GM19372 (cell line): ENCODE results near the gene LGMN.

Experiments
- ATAC-seq: cut with Tn5 transposase; IDR thresholded peaks from one replicate; pipeline ENCODE4 v1.9.1; 2021; ENCODE audit warnings: mild to moderate bottlenecking, low read depth, moderate library complexity; ENCODE audit not compliant: unreplicated experiment

The LGMN gene

GRCh38 chr14:92656306-92657081 lies 91.9 kb downstream of the LGMN start:
- ATAC-seq, result no peak

GRCh38 chr14:92655419-92656201 lies 92.8 kb downstream of the LGMN start:
- ATAC-seq, result no peak

GRCh38 chr14:92654239-92654901 lies 94.1 kb downstream of the LGMN start:
- no peak for ATAC-seq
